Panc1 (cell line): ENCODE data around the gene TRIM44. TPM values are rescaled to one million over a fixed set of nuclear protein-coding genes. Genes with fewer than 3 reads are reported as not detected.

Source experiments
- ATAC-seq: fragments of 200-7000 bp; cut with Tn5 transposase; 2 replicates; pipeline ENCODE4 v1.9.1; 2020; ENCODE audit warnings: mild to moderate bottlenecking, moderate library complexity
- BruUV-seq: library from RNA; stranded (reverse); fragments of 400-500 nt; replicated peaks from 2 replicates; lab custom pipeline; 2021; lab: Mats Ljungman, UMichigan
- CTCF ChIA-PET: fragments of 300-600 bp; sonication (Branson Sonifier 250); formaldehyde crosslinking; loops from one replicate; lab custom pipeline; 2022; ENCODE audit warnings: antibody characterized with exemption; lab: Charles Lee
- POLR2A ChIA-PET: fragments of 300-600 bp; sonication (Branson Sonifier 250); formaldehyde crosslinking; loops from one replicate; lab custom pipeline; 2022; ENCODE audit warnings: antibody characterized with exemption; lab: Charles Lee
- DNase-seq: peaks from one replicate; pipeline ENCODE4 v3.0.0-alpha.2; 2010; ENCODE audit warnings: low read depth, low spot score
- H3K27ac ChIP-seq: 2 replicates; pipeline ENCODE4 v1.5.1; 2011; ENCODE audit warnings: mild to moderate bottlenecking, low read length, inconsistent platforms
- H3K27me3 ChIP-seq: fragments of 200-500 bp; sonication (Bioruptor generic); 2 replicates; pipeline ENCODE4 v1.6.0; 2014; ENCODE audit warnings: low read length, inconsistent platforms; ENCODE audit not compliant: control insufficient read depth, insufficient read depth
- H3K36me3 ChIP-seq: fragments of 200-500 bp; sonication (Bioruptor generic); 2 replicates; pipeline ENCODE4 v1.5.1; 2014; ENCODE audit warnings: inconsistent platforms, mild to moderate bottlenecking, low read length, moderate library complexity; ENCODE audit not compliant: control insufficient read depth, insufficient read depth
- H3K4me1 ChIP-seq: 2 replicates; pipeline ENCODE4 v1.5.1; 2011; ENCODE audit warnings: inconsistent platforms, mild to moderate bottlenecking, low read length, moderate library complexity; ENCODE audit not compliant: control insufficient read depth, insufficient read depth
- H3K4me3 ChIP-seq, 2 experiments: 2 replicates each; pipeline ENCODE4 v1.5.1; 2011 to 2012; ENCODE audit warnings: low read depth in 2 of 2, low read length in 2 of 2, mild to moderate bottlenecking in 2 of 2, inconsistent platforms in 1 of 2, moderate library complexity in 1 of 2
- H3K9me3 ChIP-seq: fragments of 200-500 bp; sonication (Bioruptor generic); 2 replicates; pipeline ENCODE4 v1.5.1; 2014; ENCODE audit warnings: low read depth, mild to moderate bottlenecking, inconsistent platforms, low read length, moderate library complexity; ENCODE audit not compliant: control insufficient read depth, insufficient read depth
- CTCF ChIP-seq: fragments of 450-650 bp; IDR thresholded peaks from 2 replicates; pipeline ENCODE4 v1.5.1; 2017; ENCODE audit warnings: mild to moderate bottlenecking
- POLR2AphosphoS5 ChIP-seq: IDR thresholded peaks from 2 replicates; pipeline ENCODE4 v1.6.1; 2012; ENCODE audit warnings: mild to moderate bottlenecking, low read depth, low read length, moderate library complexity
- REST ChIP-seq, 2 experiments: IDR thresholded peaks; 2 replicates each; pipeline ENCODE4 v1.6.1; 2011 to 2012; ENCODE audit warnings: low read depth in 2 of 2, control low read depth in 1 of 2, low read length in 1 of 2, mild to moderate bottlenecking in 1 of 2, moderate library complexity in 1 of 2; ENCODE audit not compliant: insufficient read depth in 1 of 2
- SIN3A ChIP-seq: IDR thresholded peaks from 2 replicates; pipeline ENCODE4 v1.6.1; 2012; ENCODE audit warnings: low read depth, mild to moderate bottlenecking, low read length, moderate library complexity, borderline replicate concordance; ENCODE audit not compliant: insufficient read depth
- TCF7L2 ChIP-seq: IDR thresholded peaks from 2 replicates; pipeline ENCODE4 v1.6.1; 2011; ENCODE audit warnings: mild to moderate bottlenecking, low read depth, low read length, inconsistent platforms
- in situ Hi-C: cut with HindIII; loops from 2 replicates; pipeline ENCODE4 v1.10.0; 2016; ENCODE audit warnings: low sequenced_read_pairs, low pct_unique_long_range_greater_than_20kb
- intact Hi-C: fragments of 100-400 bp; cut with micrococcal nuclease; formaldehyde crosslinking; loops from one replicate; pipeline ENCODE4 v1.10.0; 2022; ENCODE audit not compliant: unreplicated experiment
- total RNA-seq: library from RNA; stranded (reverse); gene quantifications from one replicate; pipeline ENCODE4 v1.2.1, GENCODE V29; 2021; ENCODE audit not compliant: unreplicated experiment

TRIM44 gene
- total RNA-seq, 1 experiment from 2014 or later = 80.3 TPM

- DNase-seq (no peak), ATAC-seq (no peak)
- no peaks in the 10 kb centered on the region for H3K9me3 ChIP-seq
- no peaks in the 10 kb centered on the region for H3K36me3 ChIP-seq
- ChIA-PET CTCF (no interaction called here), POLR2A (no interaction called here)
- no peak overlapping the region for H3K4me3 ChIP-seq
- in situ Hi-C loops = no loop called here
- H3K27ac ChIP-seq = no peak overlapping the region
- TF ChIP-seq POLR2AphosphoS5 = no peak
- TF ChIP-seq CTCF = no peak
- no peak for TF ChIP-seq TCF7L2
- no peak for TF ChIP-seq SIN3A
- no peak for TF ChIP-seq REST (IDR thresholded peaks at IDR 0.05; ENCODE audit: insufficient read depth in 1 of 2, low read depth in 2 of 2, low read length in 1 of 2)
- no TSS peak for BruUV-seq
- H3K4me1 ChIP-seq = no peaks in the 10 kb centered on the region
- intact Hi-C loops = no loop called here
- no peaks in the 10 kb centered on the region for H3K27me3 ChIP-seq
Observed at GRCh38 chr11:35814081-35814695, 151.6 kb downstream of the TRIM44 start.

DNA sequence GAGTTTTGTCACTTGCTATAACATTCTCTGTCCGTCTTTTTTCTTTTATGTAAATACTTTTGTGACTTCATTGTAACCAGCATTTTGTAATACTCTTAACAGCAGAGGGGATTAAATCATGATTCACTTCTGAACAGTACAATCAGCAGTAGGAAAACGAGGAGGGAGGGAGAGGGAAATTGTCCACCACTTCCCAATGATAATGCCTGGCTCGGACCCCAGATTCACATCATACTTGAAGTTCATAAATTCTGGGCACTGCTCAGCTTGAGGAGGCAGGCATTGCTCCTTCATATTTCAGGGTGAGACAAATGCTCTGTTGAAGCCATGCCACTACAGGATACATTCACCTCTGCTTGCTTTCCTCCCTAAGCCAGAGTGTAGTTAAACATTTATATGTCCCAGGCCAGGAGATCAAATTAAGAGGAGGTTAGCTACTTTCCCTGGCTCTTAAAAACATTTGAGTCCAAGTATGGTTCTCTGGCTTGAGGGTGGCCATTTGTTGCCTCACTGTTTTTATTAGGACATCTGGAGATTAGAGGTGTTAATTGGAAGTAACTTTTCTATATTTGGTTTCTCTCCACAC, 152.2 kb downstream of the TRIM44 start:
- Histone ChIP-seq H3K27ac (no peak overlapping the region), H3K27me3 (no peaks in the 10 kb centered on the region), H3K4me1 (no peaks in the 10 kb centered on the region), H3K9me3 (no peaks in the 10 kb centered on the region), H3K4me3 (no peak overlapping the region), H3K36me3 (no peaks in the 10 kb centered on the region)
- no peak for ATAC-seq
- CTCF ChIA-PET = no interaction called here
- DNase-seq = no peak
- in situ Hi-C loops (no loop called here), intact Hi-C loops (no loop called here)
- TF ChIP-seq TCF7L2 = no peak
- TF ChIP-seq CTCF = no peak
- TF ChIP-seq POLR2AphosphoS5 = no peak
- no peak for TF ChIP-seq REST (IDR thresholded peaks at IDR 0.05; ENCODE audit: insufficient read depth in 1 of 2, low read depth in 2 of 2, low read length in 1 of 2)
- no peak for TF ChIP-seq SIN3A
- POLR2A ChIA-PET = no interaction called here
- no TSS peak for BruUV-seq
